PC-3 (cell line): Measurements from ENCODE around the gene ATP1A4. TPM values are rescaled to one million over a fixed set of nuclear protein-coding genes. Genes with fewer than 3 reads are reported as not detected.
A peak's percentile ranks its signal among the peaks of the same experiment; 100 is the strongest.

Source experiments
- ATAC-seq: fragments of 200-7000 bp; cut with Tn5 transposase; 2 replicates; pipeline ENCODE4 v1.9.1; 2020; ENCODE audit warnings: mild to moderate bottlenecking, moderate library complexity
- BruUV-seq: library from RNA; stranded (reverse); fragments of 400-500 nt; replicated peaks from 2 replicates; lab custom pipeline; 2021; lab: Mats Ljungman, UMichigan
- CTCF ChIA-PET: fragments of 300-600 bp; sonication (Branson Sonifier 250); formaldehyde crosslinking; loops from one replicate; lab custom pipeline; 2022; ENCODE audit warnings: antibody characterized with exemption; lab: Charles Lee
- POLR2A ChIA-PET: fragments of 300-600 bp; sonication (Branson Sonifier 250); formaldehyde crosslinking; loops from one replicate; lab custom pipeline; 2022; ENCODE audit warnings: antibody characterized with exemption; ENCODE audit not compliant: unreplicated experiment; lab: Charles Lee
- DNase-seq: peaks from one replicate; pipeline ENCODE4 v3.0.0-alpha.2; 2015
- H2AFZ ChIP-seq: fragments of 300-600 bp; sonication (generic); 2 replicates; pipeline ENCODE4 v1.6.0; 2016; ENCODE audit warnings: antibody characterized with exemption, low read length
- H3F3A ChIP-seq: fragments of 300-600 bp; sonication (generic); one replicate; pipeline ENCODE4 v1.6.0; 2017; ENCODE audit warnings: antibody characterized with exemption, low read length, control low read depth, mild to moderate bottlenecking; ENCODE audit not compliant: unreplicated experiment
- H3K27ac ChIP-seq: fragments of 300-600 bp; sonication (generic); 2 replicates; pipeline ENCODE4 v1.5.1; 2016; ENCODE audit warnings: mild to moderate bottlenecking, low read length
- H3K27me3 ChIP-seq: fragments of 300-600 bp; sonication (generic); 2 replicates; pipeline ENCODE4 v1.6.1; 2016; ENCODE audit warnings: low read length, mixed read lengths
- H3K36me3 ChIP-seq: fragments of 300-600 bp; sonication (generic); 2 replicates; pipeline ENCODE4 v1.6.1; 2016; ENCODE audit warnings: low read depth, mixed run types, low read length, mixed read lengths
- H3K4me1 ChIP-seq: fragments of 300-600 bp; sonication (generic); 2 replicates; pipeline ENCODE4 v1.5.1; 2016; ENCODE audit warnings: low read length; ENCODE audit not compliant: insufficient read depth
- H3K4me2 ChIP-seq: fragments of 300-600 bp; sonication (generic); 2 replicates; pipeline ENCODE4 v1.6.0; 2016; ENCODE audit warnings: low read length
- H3K4me3 ChIP-seq: fragments of 300-600 bp; sonication (generic); 2 replicates; pipeline ENCODE4 v1.5.1; 2016; ENCODE audit warnings: mild to moderate bottlenecking, low read length, mixed read lengths
- H3K79me2 ChIP-seq: fragments of 300-600 bp; sonication (generic); 2 replicates; pipeline ENCODE4 v1.6.1; 2017; ENCODE audit warnings: low read length, mixed read lengths
- H3K9ac ChIP-seq: fragments of 300-600 bp; sonication (generic); 2 replicates; pipeline ENCODE4 v1.6.0; 2016; ENCODE audit warnings: mild to moderate bottlenecking, low read length
- H3K9me2 ChIP-seq: fragments of 300-600 bp; sonication (generic); replicated peaks from 2 replicates; pipeline ENCODE4 v1.6.1; 2016; ENCODE audit warnings: mixed run types, low read length, mixed read lengths
- H3K9me3 ChIP-seq: fragments of 300-600 bp; sonication (generic); 2 replicates; pipeline ENCODE4 v1.6.1; 2016; ENCODE audit warnings: low read length, mixed read lengths
- H4K20me1 ChIP-seq: fragments of 300-600 bp; sonication (generic); 2 replicates; pipeline ENCODE4 v1.6.1; 2016; ENCODE audit warnings: low read length, mixed read lengths
- EZH2 ChIP-seq: fragments of 300-600 bp; sonication (generic); IDR thresholded peaks from one replicate; pipeline ENCODE4 v1.6.1; 2017; ENCODE audit warnings: antibody characterized with exemption, mild to moderate bottlenecking, low read length; ENCODE audit not compliant: unreplicated experiment
- EZH2phosphoT487 ChIP-seq: fragments of 300-600 bp; sonication (generic); IDR thresholded peaks from 2 replicates; pipeline ENCODE4 v1.6.1; 2018; ENCODE audit warnings: mild to moderate bottlenecking, antibody characterized with exemption, low read length, borderline replicate concordance
- intact Hi-C: fragments of 100-400 bp; cut with micrococcal nuclease; formaldehyde crosslinking; loops from 2 replicates; pipeline ENCODE4 v1.9.0; 2023
- total RNA-seq: library from RNA; depleted of rRNA; stranded (reverse); fragments of >200 nt; gene quantifications from 2 replicates; pipeline ENCODE4 v1.2.3, GENCODE V29; 2014
- TF ChIP-seq, protein P1 (sequence below): fragments of 300-600 bp; sonication (generic); conservative IDR thresholded peaks from 2 replicates; pipeline ENCODE4 v1.5.1; 2017; ENCODE audit warnings: antibody characterized with exemption, low read depth, mild to moderate bottlenecking, low read length

The ATP1A4 gene
- total RNA-seq, 1 experiment from 2014 or later: 0.04 TPM

- no peak within 1 kb of the TSS for H3K4me2 ChIP-seq
- no peaks in the 10 kb centered on the region for H3K36me3 ChIP-seq
- H3K4me1 ChIP-seq: no peaks in the 10 kb centered on the region
- H3K4me3 ChIP-seq: no peak within 1 kb of the TSS
- DNase-seq (no peak), ATAC-seq (no peak)
- no peaks in the 10 kb centered on the region for H3K9me2 ChIP-seq
- no peak within 1 kb of the TSS for H3K27ac ChIP-seq
- H3K27me3 ChIP-seq: no peaks in the 10 kb centered on the region
- no peak within 1 kb of the TSS for H2AFZ ChIP-seq
- H4K20me1 ChIP-seq: no peaks in the 10 kb centered on the region
- H3K9ac ChIP-seq: no peak within 1 kb of the TSS
- no peak for TF ChIP-seq EZH2phosphoT487
- TF ChIP-seq, protein P1, sequence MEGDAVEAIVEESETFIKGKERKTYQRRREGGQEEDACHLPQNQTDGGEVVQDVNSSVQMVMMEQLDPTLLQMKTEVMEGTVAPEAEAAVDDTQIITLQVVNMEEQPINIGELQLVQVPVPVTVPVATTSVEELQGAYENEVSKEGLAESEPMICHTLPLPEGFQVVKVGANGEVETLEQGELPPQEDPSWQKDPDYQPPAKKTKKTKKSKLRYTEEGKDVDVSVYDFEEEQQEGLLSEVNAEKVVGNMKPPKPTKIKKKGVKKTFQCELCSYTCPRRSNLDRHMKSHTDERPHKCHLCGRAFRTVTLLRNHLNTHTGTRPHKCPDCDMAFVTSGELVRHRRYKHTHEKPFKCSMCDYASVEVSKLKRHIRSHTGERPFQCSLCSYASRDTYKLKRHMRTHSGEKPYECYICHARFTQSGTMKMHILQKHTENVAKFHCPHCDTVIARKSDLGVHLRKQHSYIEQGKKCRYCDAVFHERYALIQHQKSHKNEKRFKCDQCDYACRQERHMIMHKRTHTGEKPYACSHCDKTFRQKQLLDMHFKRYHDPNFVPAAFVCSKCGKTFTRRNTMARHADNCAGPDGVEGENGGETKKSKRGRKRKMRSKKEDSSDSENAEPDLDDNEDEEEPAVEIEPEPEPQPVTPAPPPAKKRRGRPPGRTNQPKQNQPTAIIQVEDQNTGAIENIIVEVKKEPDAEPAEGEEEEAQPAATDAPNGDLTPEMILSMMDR: no peak
- H3K79me2 ChIP-seq: no peaks in the 10 kb centered on the region
- intact Hi-C loops: no loop called here
- ChIA-PET CTCF (no interaction called here), POLR2A (no interaction called here)
- BruUV-seq: no TSS peak
- no peaks in the 10 kb centered on the region for H3K9me3 ChIP-seq
- H3F3A ChIP-seq: no peaks in the 10 kb centered on the region
Measured at GRCh38 chr1:160115545-160116282, 35.7 kb upstream of the ATP1A4 start, which contains the start of gene ATP1A2. Gene ATP1A2 (plus strand): TSS chr1:160115759. CDS start chr1:160115862, 103 bp downstream.

- CTCF ChIA-PET: no interaction called here
- DNase-seq (peak; percentile 39), ATAC-seq (no peak)
- Histone ChIP-seq H3K4me1 (no peaks in the 10 kb centered on the region), H3K27ac (no peak overlapping the region), H3K9me2 (no peaks in the 10 kb centered on the region), H3K27me3 (no peaks in the 10 kb centered on the region), H3K9me3 (no peaks in the 10 kb centered on the region), H4K20me1 (no peaks in the 10 kb centered on the region), H3K9ac (no peak overlapping the region), H3K4me3 (no peak overlapping the region), H3F3A (no peaks in the 10 kb centered on the region), H3K79me2 (no peaks in the 10 kb centered on the region), H3K4me2 (no peak overlapping the region), H2AFZ (no peak overlapping the region), H3K36me3 (no peaks in the 10 kb centered on the region)
- POLR2A ChIA-PET: no interaction called here
- BruUV-seq: no TSS peak
- intact Hi-C loops: no loop called here
- TF ChIP-seq EZH2phosphoT487 (no peak), EZH2 (no peak)
- TF ChIP-seq, protein P1: no peak
Measured at GRCh38 chr1:160116283-160117147, 34.9 kb upstream of the ATP1A4 start.

DNA sequence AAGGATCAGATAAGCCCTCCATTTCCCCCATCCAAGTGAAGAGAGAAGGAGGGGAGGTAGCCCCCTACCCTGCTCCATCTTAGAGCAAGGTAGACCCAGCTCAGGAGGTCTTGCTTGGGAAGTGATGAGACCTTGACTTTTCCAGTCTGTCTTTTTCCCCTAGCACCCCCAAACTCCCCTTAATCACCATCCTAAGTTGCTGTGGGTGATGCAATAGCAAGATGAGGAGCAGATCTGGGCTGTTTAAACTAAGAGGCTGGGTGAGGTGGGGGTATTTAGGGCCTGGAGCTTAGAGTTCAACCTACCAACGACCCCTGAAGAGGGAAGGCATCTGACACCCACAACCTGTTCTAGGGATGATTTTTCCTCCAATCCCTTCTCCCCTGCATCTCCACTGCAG, 34.1 kb upstream of the ATP1A4 start:
- Histone ChIP-seq H3K27ac (no peak overlapping the region), H3K79me2 (no peaks in the 10 kb centered on the region), H3F3A (no peaks in the 10 kb centered on the region), H3K9ac (no peak overlapping the region), H3K9me2 (no peaks in the 10 kb centered on the region), H2AFZ (no peak overlapping the region), H3K27me3 (no peaks in the 10 kb centered on the region), H3K4me1 (no peaks in the 10 kb centered on the region), H3K9me3 (no peaks in the 10 kb centered on the region), H3K4me3 (no peak overlapping the region), H3K36me3 (no peaks in the 10 kb centered on the region), H4K20me1 (no peaks in the 10 kb centered on the region), H3K4me2 (no peak overlapping the region)
- DNase-seq (no peak), ATAC-seq (no peak)
- no TSS peak for BruUV-seq
- TF ChIP-seq EZH2: no peak
- TF ChIP-seq, protein P1: no peak
- TF ChIP-seq EZH2phosphoT487: no peak
- CTCF ChIA-PET: no interaction called here
- POLR2A ChIA-PET: no interaction called here
- intact Hi-C loops: no loop called here
